ENCODE measurements around the gene MYPOP. TPM values are rescaled to one million over a fixed set of nuclear protein-coding genes. Genes with fewer than 3 reads are reported as not detected.

Gene MYPOP
- total and polyA plus RNA-seq, 2 of the 13 experiments (the other 11 are each of a cell fraction or from before 2014, with no cell fraction given) = 2.3 to 2.7 TPM

GRCh38 chr19:45865269-45865948 is 37.0 kb downstream of the MYPOP start (continued):
- TF ChIP-seq EHMT2 (IDR thresholded peaks at IDR 0.05; ENCODE audit: borderline replicate concordance, low read depth, low read length) = no peak
- no peak for TF ChIP-seq ZNF652 (CRISPR knock-in tag; IDR thresholded peaks at IDR 0.05; ENCODE audit: borderline replicate concordance, low read depth)
- no peak for TF ChIP-seq ZNF841 (CRISPR knock-in tag; IDR thresholded peaks at IDR 0.05; ENCODE audit: borderline replicate concordance)
- no peak for TF ChIP-seq ELF3 (CRISPR knock-in tag; IDR thresholded peaks at IDR 0.05)
- TF ChIP-seq PAWR (CRISPR knock-in tag; IDR thresholded peaks at IDR 0.05; ENCODE audit: borderline replicate concordance) = no peak
- TF ChIP-seq NR2C2 (CRISPR knock-in tag; IDR thresholded peaks at IDR 0.05; ENCODE audit: borderline replicate concordance) = no peak
- 0 out of 2 replicates have a peak, but pooled peaks have one; percentile 21 for TF ChIP-seq MYC (CRISPR knock-in tag; IDR thresholded peaks at IDR 0.05; ENCODE audit: borderline replicate concordance)
- no peak for TF ChIP-seq HOXD1 (CRISPR knock-in tag; IDR thresholded peaks at IDR 0.05)
- peak; percentile 11; the same call in 1 of the 2 replicates for TF ChIP-seq ZFX (CRISPR knock-in tag; IDR thresholded peaks at IDR 0.05; ENCODE audit: low read depth)
- TF ChIP-seq ZNF792 (CRISPR knock-in tag; IDR thresholded peaks at IDR 0.05) = no peak
- TF ChIP-seq E2F1 (CRISPR knock-in tag; IDR thresholded peaks at IDR 0.05) = no peak
- no peak for TF ChIP-seq ZNF350 (CRISPR knock-in tag; IDR thresholded peaks at IDR 0.05; ENCODE audit: borderline replicate concordance, low read depth)
- no peak for TF ChIP-seq ZNF776 (CRISPR knock-in tag; IDR thresholded peaks at IDR 0.05)
- TF ChIP-seq ZSCAN22 (CRISPR knock-in tag; IDR thresholded peaks at IDR 0.05) = no peak
- no peak for TF ChIP-seq THYN1 (CRISPR knock-in tag; IDR thresholded peaks at IDR 0.05; ENCODE audit: borderline replicate concordance, low read depth)
- TF ChIP-seq, protein P1, sequence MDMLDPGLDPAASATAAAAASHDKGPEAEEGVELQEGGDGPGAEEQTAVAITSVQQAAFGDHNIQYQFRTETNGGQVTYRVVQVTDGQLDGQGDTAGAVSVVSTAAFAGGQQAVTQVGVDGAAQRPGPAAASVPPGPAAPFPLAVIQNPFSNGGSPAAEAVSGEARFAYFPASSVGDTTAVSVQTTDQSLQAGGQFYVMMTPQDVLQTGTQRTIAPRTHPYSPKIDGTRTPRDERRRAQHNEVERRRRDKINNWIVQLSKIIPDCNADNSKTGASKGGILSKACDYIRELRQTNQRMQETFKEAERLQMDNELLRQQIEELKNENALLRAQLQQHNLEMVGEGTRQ (IDR thresholded peaks at IDR 0.05; ENCODE audit: low read depth, low read length) = no peak
- TF ChIP-seq, protein P1 (CRISPR knock-in tag; IDR thresholded peaks at IDR 0.05; ENCODE audit: borderline replicate concordance) = no peak
- no peak for TF ChIP-seq ZBTB2 (CRISPR knock-in tag; IDR thresholded peaks at IDR 0.05; ENCODE audit: low read depth)
- 0 out of 2 replicates have a peak, but pooled peaks have one; percentile 53 for TF ChIP-seq NPAS2 (CRISPR knock-in tag; IDR thresholded peaks at IDR 0.05; ENCODE audit: borderline replicate concordance)
- TF ChIP-seq, protein P2, sequence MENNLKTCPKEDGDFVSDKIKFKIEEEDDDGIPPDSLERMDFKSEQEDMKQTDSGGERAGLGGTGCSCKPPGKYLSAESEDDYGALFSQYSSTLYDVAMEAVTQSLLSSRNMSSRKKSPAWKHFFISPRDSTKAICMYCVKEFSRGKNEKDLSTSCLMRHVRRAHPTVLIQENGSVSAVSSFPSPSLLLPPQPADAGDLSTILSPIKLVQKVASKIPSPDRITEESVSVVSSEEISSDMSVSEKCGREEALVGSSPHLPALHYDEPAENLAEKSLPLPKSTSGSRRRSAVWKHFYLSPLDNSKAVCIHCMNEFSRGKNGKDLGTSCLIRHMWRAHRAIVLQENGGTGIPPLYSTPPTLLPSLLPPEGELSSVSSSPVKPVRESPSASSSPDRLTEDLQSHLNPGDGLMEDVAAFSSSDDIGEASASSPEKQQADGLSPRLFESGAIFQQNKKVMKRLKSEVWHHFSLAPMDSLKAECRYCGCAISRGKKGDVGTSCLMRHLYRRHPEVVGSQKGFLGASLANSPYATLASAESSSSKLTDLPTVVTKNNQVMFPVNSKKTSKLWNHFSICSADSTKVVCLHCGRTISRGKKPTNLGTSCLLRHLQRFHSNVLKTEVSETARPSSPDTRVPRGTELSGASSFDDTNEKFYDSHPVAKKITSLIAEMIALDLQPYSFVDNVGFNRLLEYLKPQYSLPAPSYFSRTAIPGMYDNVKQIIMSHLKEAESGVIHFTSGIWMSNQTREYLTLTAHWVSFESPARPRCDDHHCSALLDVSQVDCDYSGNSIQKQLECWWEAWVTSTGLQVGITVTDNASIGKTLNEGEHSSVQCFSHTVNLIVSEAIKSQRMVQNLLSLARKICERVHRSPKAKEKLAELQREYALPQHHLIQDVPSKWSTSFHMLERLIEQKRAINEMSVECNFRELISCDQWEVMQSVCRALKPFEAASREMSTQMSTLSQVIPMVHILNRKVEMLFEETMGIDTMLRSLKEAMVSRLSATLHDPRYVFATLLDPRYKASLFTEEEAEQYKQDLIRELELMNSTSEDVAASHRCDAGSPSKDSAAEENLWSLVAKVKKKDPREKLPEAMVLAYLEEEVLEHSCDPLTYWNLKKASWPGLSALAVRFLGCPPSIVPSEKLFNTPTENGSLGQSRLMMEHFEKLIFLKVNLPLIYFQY (CRISPR knock-in tag; IDR thresholded peaks at IDR 0.05; ENCODE audit: borderline replicate concordance) = no peak
- no peak for TF ChIP-seq ZNF337 (CRISPR knock-in tag; IDR thresholded peaks at IDR 0.05; ENCODE audit: borderline replicate concordance, low read depth)
